ENCODE data around the gene C16orf95.

The C16orf95 gene

DNA sequence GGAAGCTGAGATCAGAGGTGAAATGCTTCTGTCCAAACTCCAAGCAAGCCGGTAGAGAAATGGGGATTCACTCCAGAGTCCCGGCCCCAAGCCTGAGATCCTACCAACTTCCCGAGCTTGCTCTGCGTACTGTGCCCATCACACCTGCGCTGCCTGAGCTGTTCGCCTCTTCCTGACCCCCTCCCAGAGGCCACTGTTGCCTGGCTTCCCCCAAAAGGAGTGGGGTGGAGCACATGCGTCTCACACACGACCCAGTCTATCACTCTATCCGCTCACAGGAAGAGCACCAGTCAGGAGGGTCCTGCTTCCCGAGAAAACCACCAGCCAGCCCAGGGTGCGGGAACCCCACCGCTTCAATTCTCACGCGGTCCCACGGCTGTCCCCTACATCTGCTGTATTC lies 13.5 kb upstream of the C16orf95 start:
- no peak for DNase-seq

DNA sequence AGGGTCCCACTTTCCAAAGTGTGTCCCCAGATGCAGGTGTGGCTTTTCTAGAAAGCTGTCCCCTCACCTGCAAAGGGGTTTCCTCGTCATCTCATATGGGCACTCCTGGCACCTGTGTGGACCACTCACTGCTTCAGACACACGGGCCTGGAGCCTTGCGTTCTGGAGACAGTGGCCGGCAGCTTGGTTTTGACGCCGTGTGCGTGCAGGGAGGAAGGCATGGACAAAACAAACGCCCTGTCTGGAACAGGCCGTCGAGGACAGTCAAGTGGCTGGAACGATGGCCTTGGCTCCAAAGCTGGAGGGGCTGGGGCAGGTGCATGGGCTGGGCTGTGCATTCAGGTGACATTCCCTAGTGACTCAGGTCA lies 13.0 kb upstream of the C16orf95 start:
- no peak for DNase-seq

GRCh38 chr16:87329436-87330256 lies 12.5 kb upstream of the C16orf95 start:
- no peak for DNase-seq

- DNase-seq: no peak
These were observed 11.7 kb upstream of the C16orf95 start for GRCh38 chr16:87328846-87329245.

DNA sequence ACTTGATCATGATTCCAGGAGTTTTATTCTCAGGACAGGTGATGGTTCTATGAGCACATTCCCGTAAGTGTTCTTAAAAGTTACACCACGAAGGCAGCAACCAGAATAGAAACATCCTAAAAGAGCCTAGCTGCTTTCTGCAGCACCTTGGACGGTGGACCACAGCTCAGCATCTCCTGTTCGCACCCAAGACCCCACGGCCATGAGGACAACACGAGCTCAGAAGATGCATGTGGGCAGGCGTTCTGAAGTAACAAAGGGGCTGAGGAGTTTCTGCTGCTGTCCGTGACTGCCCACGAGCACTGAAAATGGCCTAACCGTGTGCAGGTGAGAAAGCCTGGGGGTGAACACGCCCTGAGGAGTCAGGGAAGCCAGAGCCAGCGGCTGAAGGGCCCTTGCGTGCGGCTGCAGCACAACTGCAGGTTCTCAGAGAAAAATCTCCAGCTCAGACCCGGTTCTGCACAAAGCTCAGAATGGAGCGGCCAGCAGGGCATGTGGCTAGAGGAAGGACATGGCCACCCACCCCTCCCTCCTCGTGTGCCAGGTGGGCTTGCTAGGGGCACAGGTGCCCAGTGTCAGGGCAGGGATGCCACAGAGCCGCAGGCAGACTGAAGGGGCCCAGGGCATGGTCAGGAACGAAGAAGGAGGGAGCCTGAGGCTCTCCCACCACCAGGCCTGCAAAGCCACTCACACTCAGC lies 10.8 kb upstream of the C16orf95 start:
- DNase-seq: no peak

GRCh38 chr16:87326151-87326571 lies 9.0 kb upstream of the C16orf95 start:
- DNase-seq: no peak

DNA sequence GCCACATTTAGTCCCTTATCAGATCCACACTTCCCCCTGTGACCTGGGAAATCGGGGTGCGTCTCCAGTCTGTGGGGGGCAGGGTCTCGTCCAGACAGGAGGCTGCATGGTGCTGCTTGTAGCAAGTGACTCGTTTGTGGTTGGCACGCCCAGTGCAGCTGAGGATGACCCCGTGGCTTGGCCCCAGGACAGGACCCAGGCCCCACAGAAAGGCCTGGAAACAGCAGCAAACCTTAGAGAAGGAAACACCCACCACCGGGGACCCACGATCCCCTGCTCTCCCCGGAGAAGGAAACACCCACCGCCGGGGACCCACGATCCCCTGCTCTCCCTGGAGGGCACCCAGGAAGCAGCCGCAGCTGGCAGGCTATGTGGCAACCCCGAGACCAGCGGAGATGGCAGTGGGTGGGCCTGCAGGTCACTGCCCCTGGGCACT lies 8.2 kb upstream of the C16orf95 start:
- no peak for DNase-seq

GRCh38 chr16:87324411-87325275 lies 7.5 kb upstream of the C16orf95 start:
- DNase-seq: no peak

GRCh38 chr16:87323727-87324410 lies 6.7 kb upstream of the C16orf95 start:
- DNase-seq: no peak

GRCh38 chr16:87322833-87323726 lies 5.9 kb upstream of the C16orf95 start:
- DNase-seq: no peak

DNA sequence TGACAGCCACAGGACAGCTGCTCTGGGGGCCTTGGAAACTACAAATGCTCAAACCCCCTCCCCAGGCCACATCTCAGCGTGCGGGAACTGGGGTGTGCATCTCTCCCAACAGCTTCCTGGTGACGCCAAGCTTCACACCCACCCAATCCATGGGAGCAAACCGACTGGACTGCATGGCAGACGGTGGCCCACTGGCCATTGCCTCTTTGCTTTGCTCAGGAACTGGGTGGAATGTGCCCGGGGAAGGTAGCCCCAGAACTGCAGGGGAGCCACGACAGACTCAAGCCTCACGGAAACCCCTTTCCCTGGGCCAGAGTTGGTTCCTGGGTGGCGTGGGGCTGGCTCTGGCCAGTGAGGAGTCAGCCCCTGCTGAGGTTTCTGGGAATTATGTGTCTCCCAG lies 5.2 kb upstream of the C16orf95 start:
- no peak for DNase-seq

DNA sequence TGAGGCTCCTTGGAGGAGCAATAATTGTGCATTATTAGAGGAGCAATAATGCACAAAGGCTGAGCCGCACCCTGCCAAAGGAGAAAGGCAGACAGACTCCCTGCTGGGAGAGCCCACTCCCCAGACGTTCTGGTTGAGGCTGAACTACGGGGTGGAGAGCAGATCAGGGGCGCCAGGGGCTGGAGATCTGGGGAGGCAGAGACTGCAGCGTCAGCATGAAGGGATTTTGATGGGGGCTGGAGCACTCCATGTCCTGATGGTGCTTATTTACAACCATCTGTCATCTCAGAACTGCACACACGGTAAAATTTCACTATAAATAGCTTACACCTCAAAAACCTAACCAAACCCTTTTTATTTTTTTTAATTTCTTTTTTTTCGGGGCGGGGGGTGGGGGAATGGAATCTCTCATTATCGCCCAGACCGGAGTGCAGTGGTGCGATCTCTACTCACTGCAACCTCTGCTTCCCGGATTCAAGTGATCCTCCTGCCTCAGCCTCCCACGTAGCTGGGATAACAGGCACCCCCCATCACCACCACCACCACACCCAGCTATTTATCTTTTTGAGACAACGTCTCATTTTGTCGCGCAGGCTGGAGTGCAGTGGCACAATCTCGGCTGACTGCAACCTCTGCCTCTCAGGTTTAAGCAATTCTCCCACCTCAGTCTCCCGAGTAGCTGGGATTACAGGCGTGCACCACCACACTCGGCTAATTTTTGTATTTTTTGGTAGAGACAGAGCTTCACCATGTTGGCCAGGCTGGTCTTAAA lies 4.3 kb upstream of the C16orf95 start:
- DNase-seq: no peak

- DNase-seq: no peak
These were observed 3.5 kb upstream of the C16orf95 start for GRCh38 chr16:87320510-87321227.

DNA sequence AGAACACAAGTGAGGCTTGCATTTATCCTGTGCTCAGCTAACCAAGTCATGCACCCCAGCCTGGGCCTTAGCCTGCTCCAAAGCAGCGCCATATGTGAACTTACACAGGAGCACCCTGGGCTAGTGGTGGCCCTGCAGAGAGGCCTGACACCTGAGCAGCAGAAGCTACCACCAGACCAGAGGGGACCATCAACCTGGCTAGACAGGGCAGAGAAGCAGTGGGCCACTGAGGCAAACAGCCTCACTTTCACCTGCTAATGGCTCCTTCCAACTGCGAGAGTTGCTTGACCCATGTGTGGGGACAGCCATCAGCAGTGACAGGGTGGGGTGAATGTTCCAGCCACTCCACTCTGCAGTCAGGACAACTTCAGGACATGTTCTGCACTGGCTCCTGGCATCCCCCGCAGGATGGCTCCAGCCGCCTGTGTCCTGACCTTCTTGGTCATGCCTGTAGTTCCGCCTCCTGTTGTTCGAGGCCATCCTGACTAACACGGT lies 2.9 kb upstream of the C16orf95 start:
- DNase-seq: no peak

GRCh38 chr16:87319011-87319410 lies 1.8 kb upstream of the C16orf95 start:
- DNase-seq: no peak

- no peak for DNase-seq
These were observed 805 bp upstream of the C16orf95 start for GRCh38 chr16:87317750-87318644.

GRCh38 chr16:87316450-87316922 lies 706 bp downstream of the C16orf95 start:
- no peak for DNase-seq

- DNase-seq: no peak
These were observed 2.2 kb downstream of the C16orf95 start for GRCh38 chr16:87314990-87315420.

- DNase-seq: no peak
These were observed 5.2 kb downstream of the C16orf95 start for GRCh38 chr16:87312008-87312407.

Data from activated gamma-delta T cell (primary cell).